Sigmoid colon (tissue), 4 donors: ENCODE results near the gene GRM7.

Source experiments
- CTCF ChIP-seq, 4 experiments: fragments of 450-650 bp in 3 of 4; fragments of 200-600 bp in 1 of 4; IDR thresholded peaks; one replicate each; pipeline ENCODE4 v1.5.1; 2016 to 2019; ENCODE audit warnings: antibody characterized with exemption in 4 of 4, mild to moderate bottlenecking in 3 of 4, moderate library complexity in 2 of 4
- EP300 ChIP-seq, 4 donors: sonication (generic); formaldehyde crosslinking; IDR thresholded peaks; one replicate each; pipeline ENCODE4 v1.6.1; 2017; ENCODE audit warnings: antibody characterized with exemption in 4 of 4
- POLR2A ChIP-seq, 2 donors: fragments of 450-650 bp; IDR thresholded peaks; one replicate each; pipeline ENCODE4 v1.6.1; 2016; ENCODE audit warnings: antibody characterized with exemption in 2 of 2, mild to moderate bottlenecking in 2 of 2, moderate library complexity in 2 of 2
- POLR2AphosphoS5 ChIP-seq, 4 donors: sonication (generic); formaldehyde crosslinking; IDR thresholded peaks; one replicate each; pipeline ENCODE4 v1.6.1; 2017; ENCODE audit warnings: antibody characterized with exemption in 4 of 4

- no peak for TF ChIP-seq CTCF (IDR thresholded peaks at IDR 0.05)
- no peak for TF ChIP-seq POLR2A (IDR thresholded peaks at IDR 0.05)
- no peak for TF ChIP-seq POLR2AphosphoS5 (IDR thresholded peaks at IDR 0.05)
- TF ChIP-seq EP300 (IDR thresholded peaks at IDR 0.05), result no peak
Observed at GRCh38 chr3:7640787-7641186, 779.9 kb downstream of the GRM7 start.
